ENCODE data around the gene FXYD2.
"Not testable (repeated sequence)": the region's sequence is repeated elsewhere in the genome, so short reads cannot be mapped to it uniquely, and the experiment has no call there.

FXYD2 gene

DNA sequence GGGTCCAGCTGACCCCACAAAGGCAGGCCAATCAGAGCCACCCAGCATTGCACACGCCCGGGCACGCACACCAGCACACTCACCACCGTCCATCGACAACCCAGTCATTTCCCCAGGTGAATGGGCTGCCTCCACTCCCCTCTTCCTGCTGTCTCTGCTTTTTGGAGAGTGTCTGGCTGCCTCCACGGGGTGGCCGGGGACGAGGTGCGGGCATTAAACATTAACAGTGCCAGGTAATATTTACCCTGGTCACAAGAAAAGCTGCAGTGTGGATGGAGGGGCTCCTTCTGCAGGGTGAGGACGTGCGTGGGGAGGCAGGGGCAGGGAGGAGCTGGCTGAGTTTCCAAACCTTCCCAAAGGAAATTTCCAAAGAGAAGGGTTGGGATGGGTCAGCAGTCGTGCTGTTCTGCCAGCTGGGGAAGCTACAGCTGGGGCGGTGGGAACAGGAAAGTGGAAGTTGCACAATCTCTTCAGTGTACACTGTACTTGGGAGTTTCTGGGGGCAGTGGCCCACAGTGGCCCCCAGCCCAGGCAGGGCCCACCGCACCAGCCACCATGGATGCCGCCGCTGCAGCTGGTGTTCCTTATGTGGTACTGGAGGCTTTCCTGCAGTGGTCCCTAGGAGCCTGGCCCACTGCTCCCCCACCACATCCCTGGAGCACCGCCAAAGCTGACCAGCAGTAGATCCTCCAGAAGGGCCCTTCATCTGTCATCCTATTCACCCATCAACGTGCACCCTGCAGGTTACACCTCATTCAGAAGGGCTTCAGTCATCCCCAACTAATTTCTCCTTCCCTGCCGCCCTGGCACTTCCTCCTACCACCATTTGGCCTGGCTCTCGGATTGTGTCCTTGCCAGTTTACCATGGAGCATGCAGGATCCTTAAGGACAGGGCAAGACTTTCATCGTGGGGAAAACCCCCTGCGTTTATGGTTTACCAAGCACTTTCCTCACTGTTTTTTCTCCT is at the start of gene FXYD2:
Gene FXYD2, minus strand, starts transcription at position 174 of the 967 bp plus-strand sequence. Its CDS starts 66 bp downstream, at position 108.
- no peak for DNase-seq (ENCODE audit: low spot score)

DNA sequence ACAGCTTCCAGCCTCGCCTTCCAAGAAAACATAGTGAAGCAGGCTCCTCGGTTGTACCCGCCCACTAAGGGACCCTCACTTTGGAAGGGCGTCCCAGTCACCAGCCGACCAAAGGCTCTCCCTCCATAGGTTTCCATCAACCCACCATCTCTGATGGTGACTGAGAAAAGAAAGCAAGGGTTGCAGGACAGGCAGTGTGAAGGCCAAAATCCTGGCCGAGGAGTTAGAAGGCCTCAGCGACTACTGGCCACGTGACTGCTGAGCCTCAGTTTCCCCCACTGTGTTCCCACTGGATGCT is 49.2 kb upstream of the FXYD2 start:
- DNase-seq (ENCODE audit: low spot score) = no peak

DNA sequence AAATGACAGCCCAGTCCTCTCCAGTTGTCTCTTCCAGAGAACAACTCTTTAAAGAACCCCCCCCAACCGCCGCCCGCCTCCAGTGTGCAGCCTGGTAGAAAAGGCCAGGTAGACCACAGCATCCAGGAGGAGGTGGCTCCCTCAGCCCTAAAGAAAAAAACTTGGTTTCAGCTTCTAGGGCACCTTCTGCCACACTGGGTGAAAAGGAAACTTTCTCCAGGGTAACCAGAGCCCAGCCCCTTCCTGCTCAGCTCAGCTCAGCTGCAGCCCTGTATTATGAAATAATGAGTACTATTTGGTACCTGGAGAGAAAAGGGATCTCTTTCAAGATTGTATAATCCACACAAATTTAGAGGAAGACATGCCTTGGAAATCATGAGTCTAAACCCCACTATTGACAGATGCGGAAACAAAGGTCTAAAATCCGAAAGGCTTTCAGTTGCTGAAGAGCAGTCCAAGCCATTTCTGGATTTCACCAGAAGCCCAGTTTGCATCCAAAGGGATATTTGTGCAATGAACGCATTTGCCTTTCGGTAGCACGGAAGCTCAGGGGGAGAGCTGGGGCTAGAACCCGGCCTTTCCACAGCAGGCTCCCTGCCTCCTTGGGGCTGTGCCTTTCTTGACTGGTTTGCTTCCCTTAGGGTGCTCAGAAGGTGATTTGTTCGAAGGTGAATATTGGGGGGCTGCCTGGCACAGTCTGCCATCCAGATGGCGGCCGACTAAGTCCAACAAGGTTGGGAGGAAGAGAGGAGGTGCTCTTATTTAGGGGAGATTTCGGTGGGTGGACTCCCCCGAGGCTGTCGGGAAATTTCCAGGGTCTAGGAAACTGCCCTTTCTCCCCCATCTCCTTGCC is 48.7 kb upstream of the FXYD2 start:
- DNase-seq (ENCODE audit: low spot score) = no peak

DNA sequence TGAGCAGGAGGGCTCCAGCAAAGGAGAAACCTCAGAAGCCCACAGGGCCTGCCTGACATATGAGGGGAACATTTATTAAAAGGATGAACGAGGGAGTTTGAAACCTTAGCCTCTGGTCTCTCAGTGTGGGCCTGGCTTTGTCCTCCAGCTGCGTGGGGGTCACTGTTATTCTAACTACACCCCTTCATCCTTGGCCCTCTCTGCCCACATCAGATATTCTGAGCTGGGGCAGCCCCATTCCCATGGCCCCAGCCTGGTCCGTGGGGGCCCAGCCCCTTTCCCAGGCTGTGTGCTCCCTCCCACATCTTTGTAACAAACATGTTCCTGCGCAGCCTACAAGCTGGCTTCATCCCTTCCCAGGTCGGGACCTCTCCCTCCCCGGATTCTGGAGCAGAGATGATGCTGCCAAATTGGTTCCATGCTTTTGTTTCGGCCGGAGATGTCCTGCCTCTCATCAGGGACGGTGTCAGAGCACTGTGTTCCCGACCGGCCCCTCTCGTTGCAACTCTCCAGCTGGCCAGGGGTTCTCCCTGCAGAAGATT is 47.9 kb upstream of the FXYD2 start:
- DNase-seq (ENCODE audit: low spot score) = no peak

DNA sequence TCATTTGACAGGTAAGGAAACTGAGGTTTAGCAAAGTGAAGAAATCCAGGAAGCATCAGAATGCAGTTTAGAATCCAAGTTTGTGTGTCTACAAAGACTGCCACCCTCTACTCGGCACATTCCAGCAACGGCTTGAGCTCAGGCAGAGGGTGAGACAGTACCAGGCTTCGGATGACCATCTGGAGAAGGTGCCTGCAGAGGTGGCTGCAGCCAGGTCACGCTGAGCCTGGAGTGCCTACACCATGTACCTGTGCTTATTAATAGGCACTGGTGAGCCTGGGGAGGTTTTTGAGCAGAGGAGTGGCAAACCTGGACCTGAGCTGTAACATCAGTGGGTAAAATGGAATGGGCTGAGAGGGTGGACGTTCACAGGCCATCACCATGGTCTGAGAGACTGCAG is 47.2 kb upstream of the FXYD2 start:
- DNase-seq (ENCODE audit: low spot score) = no peak

DNA sequence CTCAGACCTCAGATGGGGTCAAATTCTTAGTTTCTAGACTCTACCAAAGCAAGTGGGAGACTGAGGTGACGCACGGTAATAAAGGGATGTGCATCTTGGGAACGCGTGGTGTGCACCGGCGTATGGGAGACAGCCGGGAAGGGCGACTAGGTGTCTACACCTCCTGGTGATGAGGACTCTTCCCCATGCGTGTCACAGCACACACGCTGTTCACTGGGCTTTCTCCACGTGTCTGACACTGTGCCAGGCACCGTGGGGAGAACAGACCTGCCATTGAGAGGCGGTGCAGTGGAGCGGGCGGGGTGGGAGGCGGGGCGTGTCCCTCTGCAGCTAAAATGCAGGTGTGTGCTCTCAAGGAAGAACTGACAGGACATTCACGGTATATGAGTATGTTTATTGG is 46.6 kb upstream of the FXYD2 start:
- no peak for DNase-seq (ENCODE audit: low spot score)

DNA sequence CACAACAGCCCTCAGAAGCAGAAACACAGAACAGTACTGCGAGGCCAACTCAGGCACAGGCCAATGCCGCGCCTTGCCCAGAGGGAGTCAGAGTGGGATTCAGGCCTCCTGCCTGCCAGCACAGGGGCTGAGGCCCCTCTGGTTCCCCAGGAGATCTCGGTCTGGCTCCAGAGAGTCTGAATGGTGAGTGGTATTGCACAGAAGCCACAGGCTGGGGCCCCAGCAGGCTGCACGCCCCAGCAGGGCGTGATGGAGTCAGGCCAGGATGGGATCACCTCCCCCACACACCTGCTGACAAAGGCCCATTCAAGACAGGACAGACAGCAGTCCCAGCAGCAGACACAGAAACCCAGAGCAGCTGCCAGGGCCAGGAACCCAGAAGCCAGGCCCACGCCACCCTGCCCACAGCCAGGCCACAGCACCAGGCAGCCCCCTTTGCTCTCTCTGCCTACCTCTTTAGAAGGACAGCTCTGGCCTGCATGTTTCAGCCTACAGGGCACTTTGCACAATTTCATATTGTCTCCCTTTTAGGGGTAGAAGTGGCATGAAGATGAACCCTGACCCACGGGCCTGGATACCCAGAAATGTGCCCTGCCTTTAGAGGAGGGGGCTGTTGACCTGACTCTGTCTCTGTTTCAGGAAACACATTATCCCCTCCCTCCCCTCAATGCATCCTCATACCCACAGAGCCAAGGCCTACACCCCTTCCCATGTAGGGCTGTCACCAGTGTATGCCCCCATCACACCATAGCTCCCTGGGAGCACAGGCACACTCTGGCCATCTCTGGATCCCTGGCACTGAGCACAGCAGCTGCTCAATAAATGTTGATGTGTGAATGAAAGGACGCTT is 45.8 kb upstream of the FXYD2 start:
- peak; percentile 62 for DNase-seq (ENCODE audit: low spot score)

DNA sequence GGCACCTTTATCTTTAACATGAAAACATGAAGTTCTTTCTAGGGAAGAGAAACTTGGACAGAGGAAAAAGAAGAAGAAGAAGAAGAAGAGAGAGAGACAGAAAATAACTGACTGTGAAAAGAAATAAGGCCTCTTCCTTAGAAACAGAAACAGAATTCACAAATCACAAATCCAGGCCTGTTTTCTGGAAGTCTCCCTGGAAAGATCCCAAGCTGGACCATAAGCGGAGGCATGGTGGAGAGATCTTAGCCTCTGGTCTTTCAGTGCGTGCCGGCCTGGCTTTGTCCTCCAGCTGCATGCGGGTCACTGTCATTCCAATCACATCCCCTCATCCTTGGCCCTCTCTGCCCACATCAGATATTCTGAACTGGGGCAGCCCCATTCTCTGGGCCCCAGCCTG is 45.1 kb upstream of the FXYD2 start:
- peak; percentile 17 for DNase-seq (ENCODE audit: low spot score)

DNA sequence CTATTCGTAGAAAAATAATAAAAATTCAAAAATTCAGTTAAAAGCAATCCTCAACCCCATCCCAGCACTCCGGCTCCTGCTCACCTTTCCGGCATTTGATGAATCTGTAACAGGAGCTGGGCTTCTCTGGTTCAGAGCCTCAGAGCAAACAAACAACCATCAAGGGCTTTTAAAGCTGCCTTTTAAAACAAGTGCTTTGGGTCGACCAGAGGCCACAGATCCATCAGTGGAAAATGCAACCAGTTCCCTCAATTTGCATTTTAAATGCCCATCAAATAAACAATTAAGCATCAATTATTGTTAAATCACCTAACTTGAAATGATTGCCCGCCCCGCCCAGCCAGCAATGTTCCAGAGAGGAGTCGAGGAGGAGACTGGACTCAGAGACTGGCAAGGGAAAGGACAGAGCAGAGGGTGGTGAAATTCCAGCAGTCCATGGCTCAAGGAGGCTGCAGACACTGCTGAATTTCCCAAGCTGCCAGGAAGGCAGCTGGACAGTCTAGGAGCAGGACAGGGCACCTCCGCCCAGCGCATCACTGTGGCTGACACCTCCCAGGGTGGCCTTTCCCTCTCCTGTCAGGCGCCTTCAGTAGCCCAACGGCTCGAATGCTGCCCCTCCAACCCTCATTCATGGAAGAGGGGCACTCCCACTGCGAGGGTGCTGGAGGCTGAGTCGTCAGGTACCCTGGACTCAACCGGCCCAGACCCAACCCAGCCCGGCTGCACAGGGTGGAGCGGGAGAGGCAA is 44.4 kb upstream of the FXYD2 start:
- DNase-seq (ENCODE audit: low spot score) = no peak

DNA sequence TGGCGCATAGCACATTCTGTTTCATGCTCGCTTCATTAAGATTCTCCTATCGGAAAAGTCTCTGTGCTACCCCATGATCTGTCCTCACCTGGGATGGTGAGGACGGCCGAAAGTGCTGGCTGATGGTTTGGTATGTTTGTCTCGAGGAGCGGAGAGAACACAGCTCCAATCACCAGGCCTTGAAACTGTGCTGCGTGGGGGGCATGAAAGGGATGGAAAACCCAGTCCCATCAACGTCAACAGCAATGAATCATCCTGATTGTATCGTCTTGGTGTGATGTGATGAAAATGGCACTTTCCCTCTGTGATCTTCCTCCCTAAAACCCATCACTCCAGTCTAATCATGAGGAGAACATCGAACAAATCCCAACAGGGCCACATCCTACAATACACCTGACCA is 43.5 kb upstream of the FXYD2 start:
- DNase-seq (ENCODE audit: low spot score) = no peak

DNA sequence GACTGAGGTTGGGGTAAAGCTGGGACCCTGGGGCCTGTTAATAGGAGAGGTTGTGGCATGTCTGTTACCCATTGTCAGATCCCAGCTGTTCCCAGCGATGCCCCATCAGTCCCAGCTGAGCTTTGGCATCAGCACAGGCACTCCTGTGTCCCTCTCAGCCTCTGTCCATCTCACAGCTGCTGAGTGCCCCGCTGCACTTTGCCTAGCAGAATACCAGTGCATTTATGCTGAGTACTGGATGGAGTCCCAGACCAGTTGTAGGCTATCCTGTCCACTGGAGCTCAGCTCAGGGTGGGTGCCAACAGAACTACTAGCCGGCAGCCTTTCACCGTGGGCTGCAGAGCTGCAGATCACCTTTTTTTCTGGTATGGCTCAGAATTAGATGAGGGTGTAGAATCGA is 42.0 kb upstream of the FXYD2 start:
- peak; percentile 70 for DNase-seq (ENCODE audit: low spot score)

DNA sequence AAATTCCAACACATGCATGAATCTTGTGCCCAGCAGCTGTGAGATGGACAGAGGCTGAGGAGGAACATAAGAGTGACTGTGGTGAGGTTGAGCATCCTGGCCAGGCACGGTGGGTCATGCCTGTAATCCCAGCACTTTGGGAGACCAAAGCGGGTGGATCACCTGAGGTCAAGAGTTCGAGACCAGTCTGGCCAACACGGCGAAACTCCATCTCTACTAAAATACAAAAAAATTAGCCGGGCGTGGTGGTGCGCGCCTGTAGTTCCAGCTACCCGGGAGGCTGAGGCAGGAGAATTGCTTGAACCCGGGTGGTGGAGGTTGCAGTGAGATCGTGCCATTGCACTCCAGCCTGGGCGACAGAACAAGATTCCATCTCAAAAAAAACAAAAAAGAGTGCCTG is 41.0 kb upstream of the FXYD2 start:
- DNase-seq (ENCODE audit: low spot score) = not testable (repeated sequence)

DNA sequence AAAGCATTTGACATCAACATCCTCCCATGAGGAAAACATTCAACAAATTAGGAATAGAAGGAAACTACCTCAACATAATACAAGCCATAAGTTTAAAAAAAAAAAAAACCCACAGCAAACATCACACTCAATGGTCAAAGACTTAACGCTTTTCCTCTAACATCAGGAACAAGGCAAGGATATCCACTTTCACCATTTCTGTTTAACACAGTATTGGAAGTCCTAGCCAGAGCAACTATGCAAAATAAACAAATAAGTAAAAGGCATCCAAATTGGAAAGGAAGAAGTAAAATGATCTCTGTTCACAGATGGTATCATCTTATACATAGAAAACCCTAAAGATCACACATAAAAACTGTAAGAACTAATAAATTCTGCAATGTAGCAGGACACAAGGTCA is 38.8 kb upstream of the FXYD2 start:
- no peak for DNase-seq (ENCODE audit: low spot score)

DNA sequence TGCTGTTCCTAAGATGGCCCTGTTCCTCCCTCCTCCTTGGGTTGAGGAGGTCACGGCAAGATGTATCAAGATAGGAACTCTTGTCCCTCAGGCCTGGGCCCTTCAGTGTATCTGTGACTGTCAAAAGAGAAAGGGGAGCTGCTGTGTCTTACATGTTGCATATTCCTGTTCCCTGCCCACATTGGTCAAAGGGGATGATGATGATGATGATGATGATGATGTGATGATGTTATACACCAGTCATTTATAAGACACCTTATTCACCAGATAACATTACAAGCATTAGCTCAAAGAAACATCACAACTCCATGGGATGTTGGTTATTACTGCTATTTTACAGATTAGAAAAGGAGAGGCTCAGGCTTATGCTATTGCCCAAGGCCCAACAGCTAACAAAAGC is 38.2 kb upstream of the FXYD2 start:
- DNase-seq (ENCODE audit: low spot score) = no peak

DNA sequence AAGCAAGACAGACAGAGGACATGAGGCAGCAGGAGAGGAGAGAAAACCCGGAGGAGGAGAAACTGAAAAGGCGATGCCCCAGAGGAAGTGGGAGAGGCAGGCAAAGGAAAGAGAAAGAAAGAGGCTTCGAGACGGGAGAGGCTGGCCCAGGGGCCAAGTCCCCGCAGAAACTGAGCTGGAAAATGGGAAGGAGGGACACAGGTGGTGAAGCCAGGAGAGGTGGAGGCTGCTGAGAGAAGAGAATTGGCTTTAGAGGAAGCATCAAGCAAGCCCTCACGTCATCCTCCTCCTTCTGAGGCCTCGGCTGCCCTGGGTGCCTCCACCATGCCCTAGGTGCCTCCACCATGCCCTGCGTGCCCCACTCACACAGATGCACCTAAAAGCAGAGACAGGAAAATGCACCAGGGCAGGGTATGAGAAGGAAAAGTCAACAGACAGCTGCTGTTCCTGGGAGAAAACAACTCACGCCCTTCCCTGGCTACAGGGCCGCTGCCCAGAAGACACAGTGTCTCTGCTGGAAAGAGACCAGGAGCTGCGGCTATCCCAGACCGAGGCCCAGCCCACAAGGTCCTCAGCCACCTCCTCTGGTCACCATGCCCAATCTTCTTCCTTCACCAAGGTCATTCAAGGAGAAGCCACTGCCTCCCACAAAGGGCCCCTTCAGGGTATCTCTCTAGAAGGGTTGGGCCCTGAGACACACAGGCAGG is 37.6 kb upstream of the FXYD2 start:
- DNase-seq (ENCODE audit: low spot score) = no peak

DNA sequence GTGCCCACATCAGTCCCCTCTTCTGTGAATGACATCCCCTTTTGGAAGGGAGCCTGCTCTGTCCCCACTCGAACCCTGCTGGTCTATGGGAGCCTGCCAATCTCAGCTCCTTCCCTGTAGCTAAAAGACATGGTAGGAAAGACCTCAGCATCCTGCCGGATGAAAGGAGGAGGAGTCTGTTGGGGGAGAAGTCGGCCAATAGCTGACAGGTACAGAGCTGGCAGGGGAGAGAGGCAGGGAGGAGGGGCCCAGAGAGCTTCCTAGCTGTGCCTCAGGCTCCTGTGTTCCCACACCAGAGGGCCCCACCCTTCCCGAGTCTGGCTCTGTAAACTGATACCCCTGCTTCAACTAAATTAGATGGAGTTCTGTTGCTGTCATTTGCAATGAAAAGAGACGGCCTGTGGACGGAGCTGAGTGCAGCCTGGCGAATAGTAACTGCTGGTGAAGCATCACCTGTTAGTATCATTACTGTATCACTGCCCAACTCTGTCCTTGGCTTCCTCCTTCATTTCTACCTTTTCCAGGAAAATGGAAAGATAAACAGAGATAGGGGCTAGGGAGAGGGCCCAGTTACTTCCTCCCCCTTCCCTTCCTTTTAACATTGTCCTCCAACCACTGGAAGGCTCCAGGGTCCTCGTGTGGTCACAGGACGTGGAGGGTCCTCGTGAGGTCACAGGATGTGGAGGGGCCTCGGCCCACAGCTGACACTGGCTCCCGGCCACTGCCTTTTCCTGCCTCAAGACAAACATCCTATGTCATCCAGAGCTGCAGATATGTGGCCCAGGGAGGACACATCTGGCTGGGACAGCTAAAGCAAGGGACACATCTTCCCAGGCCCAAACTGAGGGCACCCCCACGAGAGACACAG is 36.8 kb upstream of the FXYD2 start:
- no peak for DNase-seq (ENCODE audit: low spot score)

DNA sequence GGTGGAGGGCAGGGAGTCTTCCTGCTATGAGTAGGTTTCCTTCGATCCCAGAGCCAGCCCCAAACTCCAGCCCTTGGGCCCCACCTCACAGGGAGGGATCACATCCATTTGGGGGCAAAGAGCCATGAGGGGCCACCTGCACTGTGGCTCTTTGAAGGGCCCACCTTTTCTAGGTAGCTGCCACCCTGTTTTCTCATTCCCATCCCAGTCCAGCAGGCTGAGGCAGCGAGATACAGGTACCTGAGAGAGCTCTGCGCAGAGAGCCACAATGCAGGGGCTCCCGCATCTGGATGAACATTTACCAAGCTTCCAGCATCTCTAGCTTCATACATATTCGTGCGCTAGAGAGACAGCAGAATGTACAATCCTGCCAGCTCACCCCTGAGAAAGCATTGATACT is 35.6 kb upstream of the FXYD2 start:
- no peak for DNase-seq (ENCODE audit: low spot score)

DNA sequence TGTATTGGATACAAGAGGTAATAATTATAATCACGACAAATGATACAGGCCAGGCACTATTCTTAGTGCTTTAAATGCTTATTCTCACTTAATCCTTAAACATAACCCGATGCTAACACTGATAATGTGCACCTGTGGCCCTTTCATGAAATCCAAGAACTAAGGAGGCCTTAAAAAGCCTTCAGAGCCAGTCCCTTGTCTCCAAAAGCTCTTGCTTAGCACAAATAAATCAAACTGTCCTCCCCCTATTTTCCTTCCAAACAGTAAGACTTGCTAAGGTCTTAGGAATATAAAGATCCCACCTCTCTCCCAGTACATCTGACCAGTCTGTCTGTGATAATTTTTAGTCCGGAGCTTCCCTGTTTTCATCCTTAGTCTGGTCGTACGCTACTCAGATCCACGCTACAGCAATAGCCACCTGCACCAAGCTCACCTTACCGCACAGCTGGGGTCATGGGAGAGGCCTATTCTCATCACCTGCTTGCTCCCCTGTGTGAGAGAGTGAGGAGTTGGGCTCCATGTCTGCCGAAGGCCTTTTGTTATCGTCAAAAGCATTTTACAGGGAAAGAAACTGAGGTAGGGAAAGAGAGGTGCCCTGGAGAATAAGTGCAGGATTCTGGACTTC is 35.1 kb upstream of the FXYD2 start:
- no peak for DNase-seq (ENCODE audit: low spot score)

DNA sequence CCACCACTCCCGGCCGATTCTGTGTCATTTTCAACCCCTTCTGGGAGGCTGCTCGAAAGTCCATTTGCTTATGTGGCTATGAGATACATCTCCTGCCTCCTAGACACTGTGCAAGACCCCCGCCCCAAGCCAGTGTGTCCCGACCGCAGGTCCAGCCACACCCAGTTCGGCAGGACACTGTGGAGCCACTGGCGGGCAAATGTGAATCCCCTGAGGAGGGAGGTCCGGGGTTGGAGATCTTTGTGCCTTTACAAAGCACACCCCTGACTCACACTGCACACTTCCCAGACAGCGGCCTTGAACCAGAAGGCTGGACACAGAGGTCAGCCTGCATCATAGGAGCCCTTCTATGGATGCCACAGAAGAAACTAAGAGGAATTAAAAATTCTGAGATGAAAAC is 34.5 kb upstream of the FXYD2 start:
- DNase-seq (ENCODE audit: low spot score) = no peak
